ENCODE results near the gene SLC25A38.

SLC25A38 gene

DNA sequence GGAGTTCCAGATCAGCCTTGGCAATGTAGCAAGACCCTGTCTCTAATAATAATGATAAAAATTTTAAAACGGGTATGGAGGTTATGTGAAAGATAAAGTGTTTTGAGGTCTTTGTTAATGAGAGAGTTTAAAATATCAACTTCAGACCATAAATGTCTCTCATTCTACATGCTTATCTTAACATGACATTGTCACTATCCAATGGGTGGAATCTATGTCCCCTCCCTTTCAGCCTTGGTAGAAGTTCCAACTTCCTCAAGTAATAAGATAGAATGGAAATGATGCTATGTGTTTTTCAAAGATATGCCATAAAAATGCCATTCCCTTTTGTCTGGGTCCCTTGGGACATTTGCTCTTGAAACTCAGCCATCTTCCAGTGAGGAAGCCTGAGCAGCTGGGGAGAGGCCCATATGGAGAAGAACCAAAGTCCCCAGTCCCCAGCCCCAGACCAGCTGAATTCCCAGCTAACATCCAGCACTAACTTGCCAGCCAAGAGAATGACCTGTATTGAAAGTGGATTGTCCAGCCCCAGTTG is 40.3 kb downstream of the SLC25A38 start:
- TF ChIP-seq, protein P1, sequence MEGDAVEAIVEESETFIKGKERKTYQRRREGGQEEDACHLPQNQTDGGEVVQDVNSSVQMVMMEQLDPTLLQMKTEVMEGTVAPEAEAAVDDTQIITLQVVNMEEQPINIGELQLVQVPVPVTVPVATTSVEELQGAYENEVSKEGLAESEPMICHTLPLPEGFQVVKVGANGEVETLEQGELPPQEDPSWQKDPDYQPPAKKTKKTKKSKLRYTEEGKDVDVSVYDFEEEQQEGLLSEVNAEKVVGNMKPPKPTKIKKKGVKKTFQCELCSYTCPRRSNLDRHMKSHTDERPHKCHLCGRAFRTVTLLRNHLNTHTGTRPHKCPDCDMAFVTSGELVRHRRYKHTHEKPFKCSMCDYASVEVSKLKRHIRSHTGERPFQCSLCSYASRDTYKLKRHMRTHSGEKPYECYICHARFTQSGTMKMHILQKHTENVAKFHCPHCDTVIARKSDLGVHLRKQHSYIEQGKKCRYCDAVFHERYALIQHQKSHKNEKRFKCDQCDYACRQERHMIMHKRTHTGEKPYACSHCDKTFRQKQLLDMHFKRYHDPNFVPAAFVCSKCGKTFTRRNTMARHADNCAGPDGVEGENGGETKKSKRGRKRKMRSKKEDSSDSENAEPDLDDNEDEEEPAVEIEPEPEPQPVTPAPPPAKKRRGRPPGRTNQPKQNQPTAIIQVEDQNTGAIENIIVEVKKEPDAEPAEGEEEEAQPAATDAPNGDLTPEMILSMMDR (IDR thresholded peaks at IDR 0.05; ENCODE audit: low read depth, low read length, missing control alignments): no peak
- in situ Hi-C loops (cut with HindIII; ENCODE audit: low sequenced_read_pairs): no loop called here
- DNase-seq (ENCODE audit: low read depth): no peak
- no peak overlapping the region for H3K4me3 ChIP-seq (ENCODE audit: low read depth, low read length)

DNA sequence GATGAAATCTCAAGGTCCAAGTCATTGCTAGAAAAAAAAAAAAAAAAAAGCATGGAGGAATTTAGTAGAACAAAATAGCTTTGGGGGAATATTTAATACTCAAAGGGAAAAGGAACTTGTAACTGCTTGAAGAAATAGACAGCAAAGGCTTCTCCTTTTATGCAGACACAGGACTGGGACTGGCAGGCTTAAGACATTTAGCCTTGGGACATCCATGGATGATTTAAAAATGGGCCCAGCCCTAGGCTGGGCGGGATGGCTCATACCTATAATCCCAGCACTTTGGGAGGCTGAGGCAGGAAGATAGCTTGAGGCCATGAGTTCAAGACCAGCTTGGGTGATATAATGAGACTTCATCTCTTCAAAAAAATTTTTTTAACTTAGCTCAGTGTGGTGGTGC is 43.1 kb downstream of the SLC25A38 start:
- TF ChIP-seq, protein P1 (IDR thresholded peaks at IDR 0.05; ENCODE audit: low read depth, low read length, missing control alignments): no peak
- in situ Hi-C loops (cut with HindIII; ENCODE audit: low sequenced_read_pairs): no loop called here
- no peak for DNase-seq (ENCODE audit: low read depth)
- H3K4me3 ChIP-seq (ENCODE audit: low read depth, low read length): no peak overlapping the region

DNA sequence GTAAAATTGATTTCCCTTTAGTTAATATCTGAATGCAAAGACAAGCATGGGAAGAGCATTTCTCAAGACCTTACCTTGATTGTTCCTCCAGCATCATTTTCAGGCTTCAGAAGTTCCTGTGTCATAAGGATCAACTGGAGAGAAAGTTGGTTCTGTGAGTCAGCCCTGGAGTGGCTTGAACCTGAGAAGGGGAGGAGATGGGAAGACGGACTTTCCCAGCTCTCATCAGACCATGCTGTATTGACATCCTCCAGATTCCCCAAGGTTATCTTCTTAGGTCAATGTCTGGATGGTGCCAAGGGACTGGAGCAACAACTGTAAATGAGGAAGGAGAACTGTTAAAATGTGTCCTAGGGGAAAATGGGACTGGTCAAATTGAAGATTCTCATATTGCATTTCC is 44.3 kb downstream of the SLC25A38 start:
- H3K4me3 ChIP-seq (ENCODE audit: low read depth, low read length): no peak overlapping the region
- no peak for DNase-seq (ENCODE audit: low read depth)
- in situ Hi-C loops (cut with HindIII; ENCODE audit: low sequenced_read_pairs): no loop called here
- TF ChIP-seq, protein P1 (IDR thresholded peaks at IDR 0.05; ENCODE audit: low read depth, low read length, missing control alignments): no peak

DNA sequence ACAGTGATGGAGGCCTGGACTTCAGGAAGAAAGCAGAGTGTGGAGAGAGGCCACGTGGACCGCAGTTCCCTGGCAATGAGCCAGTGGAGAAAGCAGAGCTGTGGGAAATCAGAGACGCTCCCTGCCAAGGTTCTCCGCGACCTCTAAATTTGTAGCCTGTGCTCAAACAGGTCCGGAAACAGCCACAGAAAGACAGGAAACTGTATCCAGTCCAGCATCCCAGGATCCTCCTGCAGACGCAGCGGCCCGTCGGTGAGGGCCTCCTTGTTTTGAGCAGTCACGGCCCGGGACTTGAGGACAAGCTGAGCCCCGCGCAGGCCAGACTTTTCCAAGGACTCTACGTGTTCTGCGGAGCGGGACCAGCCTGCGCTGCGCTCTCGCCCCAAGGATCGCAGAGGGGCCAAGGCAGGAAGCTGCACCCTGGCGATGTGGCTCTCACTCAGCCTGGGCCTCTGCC is 45.6 kb downstream of the SLC25A38 start:
- TF ChIP-seq, protein P1 (IDR thresholded peaks at IDR 0.05; ENCODE audit: low read depth, low read length, missing control alignments): no peak
- in situ Hi-C loops (cut with HindIII; ENCODE audit: low sequenced_read_pairs): no loop called here
- no peak for DNase-seq (ENCODE audit: low read depth)
- H3K4me3 ChIP-seq (ENCODE audit: low read depth, low read length): no peak overlapping the region

DNA sequence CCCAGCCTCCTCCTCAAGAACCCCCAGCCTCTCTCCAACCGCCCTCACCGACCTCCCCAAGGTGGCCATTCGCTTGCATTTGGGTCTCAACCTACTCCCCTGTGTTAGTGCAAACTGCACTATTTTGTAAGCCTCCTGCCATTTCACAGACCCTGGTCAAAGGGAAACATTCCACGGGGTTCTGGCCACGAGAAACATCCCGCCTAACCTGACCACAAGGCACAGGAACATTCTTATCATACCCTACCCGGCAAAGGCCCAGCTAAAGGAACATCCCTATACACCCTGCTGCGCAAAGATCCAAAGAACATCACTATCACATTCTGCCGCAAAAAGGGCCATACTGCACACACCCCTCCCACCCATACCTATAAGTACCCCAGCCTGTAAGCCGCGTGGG is 46.3 kb downstream of the SLC25A38 start:
- in situ Hi-C loops (cut with HindIII; ENCODE audit: low sequenced_read_pairs): no loop called here
- no peak overlapping the region for H3K4me3 ChIP-seq (ENCODE audit: low read depth, low read length)
- no peak for DNase-seq (ENCODE audit: low read depth)
- TF ChIP-seq, protein P1 (IDR thresholded peaks at IDR 0.05; ENCODE audit: low read depth, low read length, missing control alignments): no peak

DNA sequence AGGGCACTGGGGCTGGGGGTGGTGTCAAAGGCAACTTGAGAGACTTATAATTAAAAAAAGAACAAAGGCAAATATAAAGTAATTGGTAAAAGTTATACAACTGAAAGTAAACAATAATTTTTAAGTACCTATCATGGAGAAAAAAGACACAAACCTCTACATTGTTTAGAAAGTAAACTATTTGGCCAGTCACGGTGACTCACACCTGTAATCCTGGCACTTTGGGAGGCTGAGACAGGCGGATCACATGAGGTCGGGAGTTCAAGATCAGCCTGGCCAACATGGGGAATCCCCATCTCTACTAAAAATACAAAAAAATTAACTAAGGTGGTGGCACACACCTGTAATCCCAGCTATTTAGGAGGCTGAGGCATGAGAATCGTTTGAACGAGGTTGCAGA is 49.2 kb downstream of the SLC25A38 start:
- H3K4me3 ChIP-seq (ENCODE audit: low read depth, low read length): no peak overlapping the region
- TF ChIP-seq, protein P1 (IDR thresholded peaks at IDR 0.05; ENCODE audit: low read depth, low read length, missing control alignments): no peak
- DNase-seq (ENCODE audit: low read depth): no peak
- in situ Hi-C loops (cut with HindIII; ENCODE audit: low sequenced_read_pairs): no loop called here
